Spinal cord (tissue), 10 donors: ENCODE measurements around the gene GSC. TPM values are rescaled to one million over a fixed set of nuclear protein-coding genes. Genes with fewer than 3 reads are reported as not detected.

Experiments used
- DNase-seq, 6 donors: peaks; one replicate each; pipeline versions ENCODE4 v3.0.0 to v3.0.0-alpha.2; 2013 to 2015; ENCODE audit warnings: low spot score in 6 of 6, low read depth in 4 of 6
- H3K27ac ChIP-seq: one replicate; pipeline ENCODE4 v1.5.1; 2013; ENCODE audit warnings: low read depth, low read length, control low read depth
- H3K27me3 ChIP-seq: one replicate; pipeline ENCODE4 v1.6.1; 2013; ENCODE audit warnings: low read length; ENCODE audit not compliant: control insufficient read depth, insufficient read depth
- H3K36me3 ChIP-seq: one replicate; pipeline ENCODE4 v1.6.1; 2013; ENCODE audit warnings: low read length; ENCODE audit not compliant: control insufficient read depth, insufficient read depth
- H3K4me1 ChIP-seq: one replicate; pipeline ENCODE4 v1.6.1; 2013; ENCODE audit warnings: low read length; ENCODE audit not compliant: control insufficient read depth, insufficient read depth
- H3K4me3 ChIP-seq: one replicate; pipeline ENCODE4 v1.5.1; 2013; ENCODE audit warnings: low read depth, low read length, control low read depth
- H3K9me3 ChIP-seq: one replicate; pipeline ENCODE4 v1.6.1; 2013; ENCODE audit warnings: low read length; ENCODE audit not compliant: control insufficient read depth, insufficient read depth
- WGBS: methylation state at CpG from one replicate; pipeline ENCODE4 v1.1.5; 2013; ENCODE audit warnings: missing lambda C conversion rate; ENCODE audit not compliant: insufficient coverage; 5-methylcytosine and 5-hydroxymethylcytosine counted together
- polyA plus RNA-seq, 2 donors: library from polyadenylated mRNA; unstranded; fragments of 120-200 nt; gene quantifications; one replicate each; pipeline ENCODE4 v1.2.1, GENCODE V29; 2013; ENCODE audit not compliant: insufficient read length in 2 of 2
- total RNA-seq, 2 donors: library from RNA; depleted of rRNA in 1 of 2; stranded (reverse); fragments of 120-200 nt in 1 of 2; fragments of >200 nt in 1 of 2; gene quantifications; one replicate each; pipeline versions ENCODE4 v1.2.3 to v1.2.4, GENCODE V29; 2013 to 2014
- donor health status: healthy.

GSC gene
- total and polyA plus RNA-seq, 4 donors = 0.99 TPM; not detected in 3

DNA sequence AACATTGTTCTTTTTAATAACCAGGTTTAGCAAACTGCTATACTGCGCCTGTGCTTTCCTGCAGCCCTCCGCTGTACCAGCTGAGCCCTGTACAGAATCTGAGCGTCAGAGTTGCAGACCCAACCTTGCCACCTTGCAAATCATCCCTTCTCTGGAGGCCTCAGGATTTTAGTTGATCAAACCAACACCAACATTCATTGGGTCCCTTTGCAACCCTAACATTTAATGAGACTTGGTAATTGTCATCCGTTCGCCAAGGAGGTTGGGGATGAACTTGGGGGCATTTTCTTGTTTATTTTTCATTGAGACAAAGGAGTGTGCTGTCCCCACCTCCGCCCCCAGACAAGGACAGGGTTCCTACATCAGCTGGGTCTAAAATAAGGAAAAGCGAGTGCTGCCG, 2.6 kb upstream of the GSC start:
- H3K27ac ChIP-seq = no peak overlapping the region
- 32% methylated on average over 6 of the region's 8 CpGs for WGBS

GRCh38 chr14:94771906-94772490, 2.1 kb upstream of the GSC start:
- Histone ChIP-seq H3K36me3 (no peaks in the 10 kb centered on the region), H3K27me3 (peaks cover 98% of the 10 kb centered on the region), H3K4me3 (no peak overlapping the region), H3K9me3 (no peaks in the 10 kb centered on the region), H3K27ac (no peak overlapping the region), H3K4me1 (peaks cover 47% of the 10 kb centered on the region)
- WGBS = 23% methylated on average over 9 of the region's 14 CpGs
- peak in 2 of 6 donors; percentile 7 to 16 for DNase-seq

More for the DNA sequence above, 2.6 kb upstream of the GSC start:
- no peaks in the 10 kb centered on the region for H3K9me3 ChIP-seq
- no peak overlapping the region for H3K4me3 ChIP-seq
- peak in 1 of 6 donors; percentile 11 for DNase-seq
- H3K36me3 ChIP-seq = no peaks in the 10 kb centered on the region
- peaks cover 98% of the 10 kb centered on the region for H3K27me3 ChIP-seq
- peaks cover 41% of the 10 kb centered on the region for H3K4me1 ChIP-seq

DNA sequence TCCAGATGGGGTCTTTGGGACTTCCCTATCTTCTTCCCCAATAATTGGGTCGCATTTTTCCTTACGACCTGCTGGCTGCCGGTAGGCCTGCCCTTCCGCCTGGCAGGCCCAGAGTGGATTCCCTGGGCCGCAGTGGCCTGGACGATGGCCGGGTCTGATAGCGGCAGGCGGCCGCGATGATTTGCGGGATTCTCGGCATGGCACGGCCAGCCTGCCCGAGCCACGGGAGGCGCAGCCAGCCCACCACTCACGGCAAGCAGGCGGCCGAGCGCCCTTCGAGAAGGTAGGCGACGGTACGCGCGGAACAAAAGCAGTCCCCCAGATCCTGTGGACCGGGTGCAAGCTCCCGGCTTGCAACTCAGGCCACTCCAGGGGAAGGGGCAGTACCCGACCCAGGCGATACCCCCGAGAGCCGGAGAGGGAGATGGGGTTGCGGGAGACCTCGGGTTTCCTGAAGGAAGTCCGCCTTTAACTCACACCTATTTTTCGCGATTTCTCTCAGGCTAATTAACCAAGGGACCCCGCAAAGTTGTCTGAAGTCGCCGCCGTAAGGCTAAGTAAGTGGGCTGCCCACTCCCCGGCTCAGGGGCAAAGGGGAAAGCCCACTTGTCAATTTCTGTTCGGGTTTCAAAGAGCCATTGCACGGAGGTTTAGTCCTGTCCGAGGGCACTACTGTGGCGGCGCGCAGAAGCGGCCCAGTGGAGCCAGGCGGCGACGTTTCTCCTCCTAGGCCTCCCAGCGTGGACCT, 1.4 kb upstream of the GSC start:
- H3K4me1 ChIP-seq = peaks cover 47% of the 10 kb centered on the region
- no peak overlapping the region for H3K27ac ChIP-seq
- 18% methylated on average over 46 of the region's 54 CpGs for WGBS
- peaks cover 98% of the 10 kb centered on the region for H3K27me3 ChIP-seq
- peak in 2 of 6 donors; percentile 11 to 24 for DNase-seq
- no peak overlapping the region for H3K4me3 ChIP-seq
- no peaks in the 10 kb centered on the region for H3K9me3 ChIP-seq
- no peaks in the 10 kb centered on the region for H3K36me3 ChIP-seq

DNA sequence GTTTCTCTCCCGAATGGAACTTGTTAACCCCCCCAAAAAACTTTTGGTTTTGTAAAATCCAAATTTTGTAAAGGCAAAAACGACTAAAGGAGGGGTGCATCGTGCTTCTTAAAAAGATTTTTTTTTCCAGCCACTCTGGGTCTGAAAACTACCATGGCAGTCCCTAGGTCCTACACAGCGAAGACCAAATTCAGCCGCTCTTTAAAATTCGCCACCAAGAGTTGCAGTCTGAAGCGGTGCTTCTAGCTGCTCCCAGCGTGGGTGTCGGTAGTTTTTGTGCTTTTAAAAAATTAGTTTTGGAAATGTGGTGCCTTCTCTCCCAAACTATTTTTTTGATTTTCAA, 873 bp upstream of the GSC start:
- Histone ChIP-seq H3K4me3 (no peak overlapping the region), H3K27ac (no peak overlapping the region), H3K9me3 (no peaks in the 10 kb centered on the region), H3K27me3 (peaks cover 98% of the 10 kb centered on the region), H3K4me1 (peaks cover 47% of the 10 kb centered on the region), H3K36me3 (no peaks in the 10 kb centered on the region)
- WGBS = 10% methylated on average over 2 of the region's 9 CpGs
- DNase-seq = peak in 2 of 6 donors; percentile 49 to 54

DNA sequence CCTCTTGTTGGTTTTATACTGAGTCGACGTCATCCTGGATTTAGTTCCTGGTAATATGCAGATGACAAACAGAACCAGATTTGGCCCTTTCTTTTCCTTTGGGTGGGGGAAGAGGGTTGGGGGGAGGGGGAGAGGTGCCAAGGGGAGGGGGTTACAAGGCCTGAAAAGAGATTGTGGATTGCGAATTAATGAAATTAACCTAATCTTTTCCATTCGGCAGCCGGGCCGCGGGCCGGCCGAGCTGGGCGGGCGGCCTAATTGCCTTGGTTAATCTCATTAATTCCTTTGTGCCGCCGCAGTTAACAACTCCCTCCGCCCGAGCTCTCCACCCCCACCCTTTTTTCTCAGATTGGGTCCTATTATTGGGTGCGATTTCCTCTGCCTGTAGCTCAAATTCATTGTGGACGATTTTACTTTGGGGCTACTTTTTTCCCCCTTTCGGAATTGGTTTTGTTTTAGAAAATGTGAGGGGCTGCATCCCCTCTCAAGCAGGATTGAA, 387 bp upstream of the GSC start:
- peak overlapping the region; percentile 35 for H3K4me3 ChIP-seq
- DNase-seq = peak in 2 of 6 donors; percentile 54 to 74
- no peaks in the 10 kb centered on the region for H3K9me3 ChIP-seq
- H3K27me3 ChIP-seq = peaks cover 98% of the 10 kb centered on the region
- H3K36me3 ChIP-seq = no peaks in the 10 kb centered on the region
- no peak overlapping the region for H3K27ac ChIP-seq
- WGBS = 0% methylated on average over 12 of the region's 18 CpGs
- H3K4me1 ChIP-seq = peaks cover 47% of the 10 kb centered on the region

GRCh38 chr14:94768521-94769390, 1.2 kb downstream of the GSC start:
- DNase-seq = peak in 2 of 6 donors; percentile 24 to 25
- Histone ChIP-seq H3K9me3 (no peaks in the 10 kb centered on the region), H3K36me3 (no peaks in the 10 kb centered on the region), H3K4me3 (peak overlapping the region; percentile 12), H3K27ac (no peak overlapping the region), H3K27me3 (peaks cover 92% of the 10 kb centered on the region), H3K4me1 (peaks cover 47% of the 10 kb centered on the region)
- under 1% methylated on average over 77 of the region's 82 CpGs for WGBS

GRCh38 chr14:94768141-94768520, 1.8 kb downstream of the GSC start:
- Histone ChIP-seq H3K4me3 (peak overlapping the region; percentile 12), H3K9me3 (no peaks in the 10 kb centered on the region), H3K27me3 (peaks cover 86% of the 10 kb centered on the region), H3K27ac (no peak overlapping the region), H3K36me3 (no peaks in the 10 kb centered on the region), H3K4me1 (peaks cover 45% of the 10 kb centered on the region)
- 2% methylated on average over 23 of the region's 26 CpGs for WGBS
- DNase-seq = no peak

DNA sequence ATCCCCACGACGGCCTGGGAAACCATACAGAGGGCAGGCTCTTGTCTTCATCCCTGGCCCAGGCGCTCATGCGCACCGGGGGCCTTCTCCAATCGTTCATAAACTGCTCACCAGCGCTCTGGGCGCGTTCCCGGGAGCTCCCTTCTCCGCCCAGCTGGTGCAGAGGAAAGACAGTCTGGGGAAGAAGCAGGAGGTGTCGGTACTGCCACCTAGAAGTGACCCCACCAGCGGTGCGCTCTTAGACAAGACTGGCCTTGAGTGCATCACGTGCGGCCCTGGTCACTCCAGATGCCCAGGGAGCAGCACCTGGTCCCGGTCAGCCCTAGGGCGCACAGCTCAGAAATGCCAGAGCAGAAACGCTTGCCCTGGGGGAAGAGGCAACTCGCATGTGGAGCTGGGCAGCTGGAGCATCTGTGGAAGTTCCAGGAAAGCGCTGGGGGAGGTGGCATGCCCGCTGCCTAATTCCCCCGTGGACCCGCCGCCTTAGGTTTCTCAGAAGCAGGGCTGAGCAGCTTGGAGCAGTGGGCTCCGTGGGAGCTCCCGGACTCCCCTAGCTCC, 2.5 kb downstream of the GSC start:
- Histone ChIP-seq H3K27me3 (peaks cover 81% of the 10 kb centered on the region), H3K4me1 (peaks cover 40% of the 10 kb centered on the region), H3K27ac (no peak overlapping the region), H3K36me3 (no peaks in the 10 kb centered on the region), H3K4me3 (no peak overlapping the region), H3K9me3 (no peaks in the 10 kb centered on the region)
- DNase-seq = peak in 1 of 6 donors; percentile 28
- WGBS = 4% methylated on average over 27 of the region's 27 CpGs

GRCh38 chr14:94764573-94764972, 5.3 kb downstream of the GSC start:
- H3K27ac ChIP-seq = no peak overlapping the region
- H3K9me3 ChIP-seq = no peaks in the 10 kb centered on the region
- H3K27me3 ChIP-seq = peaks cover 54% of the 10 kb centered on the region
- 60% methylated on average over 5 of the region's 7 CpGs for WGBS
- H3K36me3 ChIP-seq = no peaks in the 10 kb centered on the region
- no peak for DNase-seq
- H3K4me3 ChIP-seq = no peak overlapping the region
- H3K4me1 ChIP-seq = peaks cover 23% of the 10 kb centered on the region
